GM12875 (cell line): ENCODE results near the gene SLC39A7.

ENCODE experiments used
- H3K4me3 ChIP-seq: one replicate; pipeline ENCODE4 v1.5.1; 2011; ENCODE audit warnings: low read depth, low read length, control low read depth
- CTCF ChIP-seq: IDR thresholded peaks from 2 replicates; pipeline ENCODE4 v1.5.1; 2011; ENCODE audit warnings: low read depth, mild to moderate bottlenecking, control low read depth, inconsistent platforms, low read length, moderate library complexity, borderline replicate concordance; ENCODE audit not compliant: insufficient read depth

SLC39A7 gene

DNA sequence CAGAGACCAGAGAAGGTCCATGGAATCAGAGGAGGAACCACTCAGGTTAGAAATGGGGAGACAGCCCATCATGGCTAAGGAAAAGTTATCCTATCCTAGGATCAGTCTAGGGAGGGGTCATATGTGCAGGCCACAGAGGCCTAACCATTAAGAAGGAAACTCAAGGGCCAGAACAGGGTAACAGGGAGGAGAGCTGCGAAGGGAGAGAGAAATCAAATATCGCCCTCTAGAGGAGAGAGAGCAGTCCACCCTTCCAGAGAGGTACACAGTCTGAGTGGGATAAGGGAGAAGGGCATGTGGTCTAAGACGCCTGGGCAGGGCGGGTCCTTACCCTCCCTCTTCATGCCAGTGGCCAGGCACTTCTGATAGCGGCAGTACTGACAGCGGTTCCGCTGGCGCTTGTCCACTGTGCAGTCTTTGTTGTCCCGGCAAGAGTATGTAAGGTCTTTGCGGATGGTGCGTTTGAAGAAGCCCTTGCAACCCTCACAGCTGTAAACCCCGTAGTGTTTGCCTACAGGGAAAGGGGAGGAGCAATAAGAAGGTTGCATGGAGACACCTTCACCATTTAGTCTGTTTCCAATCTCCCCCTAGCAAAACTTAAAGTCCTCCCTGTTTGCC, 3.1 kb upstream of the SLC39A7 start:
- TF ChIP-seq CTCF: peak; percentile 68
- no peak overlapping the region for H3K4me3 ChIP-seq

- no peak overlapping the region for H3K4me3 ChIP-seq
- no peak for TF ChIP-seq CTCF
Observed at GRCh38 chr6:33198159-33198852, 2.4 kb upstream of the SLC39A7 start.

DNA sequence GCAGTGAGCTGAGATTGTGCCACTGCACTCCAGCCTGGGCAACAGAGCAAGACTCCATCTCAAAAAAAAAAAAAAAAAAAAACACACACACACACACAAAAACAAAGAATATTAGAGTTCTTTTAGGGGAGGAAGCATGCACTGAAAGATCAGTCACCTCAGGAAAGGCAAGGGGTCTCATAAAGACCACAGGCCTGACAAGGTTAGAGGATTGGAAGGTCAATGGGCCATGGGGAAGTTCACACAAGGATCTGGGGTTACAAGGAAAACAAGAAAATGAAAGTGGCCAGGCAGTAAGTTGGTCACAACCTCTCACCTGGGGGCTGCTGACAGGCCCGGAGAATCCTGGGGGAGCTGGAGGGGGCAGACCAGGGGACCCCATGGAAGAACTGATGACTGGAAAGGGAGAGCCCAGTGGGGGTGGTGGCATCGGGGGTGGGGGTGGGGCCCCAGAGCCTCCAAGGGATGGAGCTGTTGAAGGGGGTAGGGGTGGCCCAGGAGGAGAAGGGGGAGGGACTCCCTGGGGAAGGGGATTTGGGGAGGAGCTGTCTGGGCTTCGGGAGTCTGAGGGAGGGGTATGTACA, 1.7 kb upstream of the SLC39A7 start:
- TF ChIP-seq CTCF: no peak
- no peak overlapping the region for H3K4me3 ChIP-seq

- H3K4me3 ChIP-seq: peak overlapping the region; percentile 75
- no peak for TF ChIP-seq CTCF
Observed at GRCh38 chr6:33199687-33200218, 914 bp upstream of the SLC39A7 start.

GRCh38 chr6:33201147-33201545, 479 bp downstream of the SLC39A7 start:
- no peak for TF ChIP-seq CTCF
- H3K4me3 ChIP-seq: peak overlapping the region; percentile 75

GRCh38 chr6:33201935-33202334, 1.3 kb downstream of the SLC39A7 start:
- no peak for TF ChIP-seq CTCF
- H3K4me3 ChIP-seq: no peak overlapping the region
